ENCODE measurements around the gene KRTAP19-2.
"Not testable (repeated sequence)": the region's sequence is repeated elsewhere in the genome, so short reads cannot be mapped to it uniquely, and the experiment has no call there.

KRTAP19-2 gene

GRCh38 chr21:30487336-30487735, at the start of gene KRTAP19-2:
KRTAP19-2 (minus strand) TSS chr21:30487436; CDS start chr21:30487348, 88 bp downstream.
- no peak for DNase-seq
- in situ Hi-C loops (cut with MboI; ENCODE audit: low pct_unique_long_range_greater_than_20kb, low sequenced_read_pairs), result no loop called here

GRCh38 chr21:30518876-30519275, 31.6 kb upstream of the KRTAP19-2 start:
- in situ Hi-C loops (cut with MboI; ENCODE audit: low pct_unique_long_range_greater_than_20kb, low sequenced_read_pairs), result no loop called here
- DNase-seq, result no peak

GRCh38 chr21:30515681-30516080, 28.4 kb upstream of the KRTAP19-2 start:
- DNase-seq, result no peak
- in situ Hi-C loops (cut with MboI; ENCODE audit: low pct_unique_long_range_greater_than_20kb, low sequenced_read_pairs), result no loop called here

GRCh38 chr21:30505621-30506205, 18.5 kb upstream of the KRTAP19-2 start:
- DNase-seq; in situ Hi-C loops (cut with MboI; ENCODE audit: low pct_unique_long_range_greater_than_20kb, low sequenced_read_pairs): not testable (repeated sequence)

- in situ Hi-C loops (cut with MboI; ENCODE audit: low pct_unique_long_range_greater_than_20kb, low sequenced_read_pairs), result no loop called here
- DNase-seq, result no peak
Measured at GRCh38 chr21:30502041-30502440, 14.8 kb upstream of the KRTAP19-2 start, which contains the start of gene KRTAP19-5. KRTAP19-5 (minus strand) TSS chr21:30502141; CDS start chr21:30502090, 51 bp downstream.

- in situ Hi-C loops (cut with MboI; ENCODE audit: low pct_unique_long_range_greater_than_20kb, low sequenced_read_pairs), result no loop called here
- no peak for DNase-seq
Measured at GRCh38 chr21:30497065-30497464, 9.8 kb upstream of the KRTAP19-2 start, which contains the start of gene KRTAP19-4. KRTAP19-4 (minus strand) TSS chr21:30497165; CDS start chr21:30497110, 55 bp downstream.

- in situ Hi-C loops (cut with MboI; ENCODE audit: low pct_unique_long_range_greater_than_20kb, low sequenced_read_pairs), result no loop called here
- DNase-seq, result no peak
Measured at GRCh38 chr21:30491963-30492428, 4.8 kb upstream of the KRTAP19-2 start, which contains the start of gene KRTAP19-3. KRTAP19-3 (minus strand) TSS chr21:30492013; CDS start chr21:30491957, 56 bp downstream.

- DNase-seq, result no peak
- in situ Hi-C loops (cut with MboI; ENCODE audit: low pct_unique_long_range_greater_than_20kb, low sequenced_read_pairs), result no loop called here
Measured at GRCh38 chr21:30486180-30486579, 1.1 kb downstream of the KRTAP19-2 start.

GRCh38 chr21:30482130-30482529, 5.1 kb downstream of the KRTAP19-2 start:
- no peak for DNase-seq
- in situ Hi-C loops (cut with MboI; ENCODE audit: low pct_unique_long_range_greater_than_20kb, low sequenced_read_pairs), result no loop called here

GRCh38 chr21:30480145-30480544, 7.1 kb downstream of the KRTAP19-2 start, which contains the start of gene KRTAP19-1:
KRTAP19-1 (minus strand) TSS chr21:30480367; CDS start chr21:30480317, 50 bp downstream.
- no peak for DNase-seq
- in situ Hi-C loops (cut with MboI; ENCODE audit: low pct_unique_long_range_greater_than_20kb, low sequenced_read_pairs), result no loop called here

- no peak for DNase-seq
- in situ Hi-C loops (cut with MboI; ENCODE audit: low pct_unique_long_range_greater_than_20kb, low sequenced_read_pairs), result no loop called here
Measured at GRCh38 chr21:30479259-30479658, 8.0 kb downstream of the KRTAP19-2 start.

GRCh38 chr21:30478004-30478403, 9.2 kb downstream of the KRTAP19-2 start:
- no peak for DNase-seq
- in situ Hi-C loops (cut with MboI; ENCODE audit: low pct_unique_long_range_greater_than_20kb, low sequenced_read_pairs), result no loop called here

- in situ Hi-C loops (cut with MboI; ENCODE audit: low pct_unique_long_range_greater_than_20kb, low sequenced_read_pairs), result no loop called here
Measured at GRCh38 chr21:30468900-30469714, 18.1 kb downstream of the KRTAP19-2 start.

GRCh38 chr21:30463713-30464112, 23.5 kb downstream of the KRTAP19-2 start:
- in situ Hi-C loops (cut with MboI; ENCODE audit: low pct_unique_long_range_greater_than_20kb, low sequenced_read_pairs), result no loop called here
- DNase-seq, result peak; percentile 6

More at GRCh38 chr21:30468900-30469714, 18.1 kb downstream of the KRTAP19-2 start:
- DNase-seq, result no peak

GRCh38 chr21:30448514-30448913, 38.7 kb downstream of the KRTAP19-2 start:
- DNase-seq, result no peak

GRCh38 chr21:30447056-30447455, 40.2 kb downstream of the KRTAP19-2 start:
- in situ Hi-C loops (cut with MboI; ENCODE audit: low pct_unique_long_range_greater_than_20kb, low sequenced_read_pairs), result no loop called here
- peak; percentile 9 for DNase-seq

More at GRCh38 chr21:30448514-30448913, 38.7 kb downstream of the KRTAP19-2 start:
- in situ Hi-C loops (cut with MboI; ENCODE audit: low pct_unique_long_range_greater_than_20kb, low sequenced_read_pairs), result no loop called here

GRCh38 chr21:30444204-30444603, 43.0 kb downstream of the KRTAP19-2 start:
- DNase-seq, result no peak
- in situ Hi-C loops (cut with MboI; ENCODE audit: low pct_unique_long_range_greater_than_20kb, low sequenced_read_pairs), result no loop called here

- in situ Hi-C loops (cut with MboI; ENCODE audit: low pct_unique_long_range_greater_than_20kb, low sequenced_read_pairs), result no loop called here
- no peak for DNase-seq
Measured at GRCh38 chr21:30443226-30443625, 44.0 kb downstream of the KRTAP19-2 start.

GRCh38 chr21:30439975-30440374, 47.3 kb downstream of the KRTAP19-2 start, which contains the start of gene KRTAP15-1:
KRTAP15-1 (plus strand) TSS chr21:30440275; CDS start chr21:30440328, 53 bp downstream.
- DNase-seq, result no peak
- in situ Hi-C loops (cut with MboI; ENCODE audit: low pct_unique_long_range_greater_than_20kb, low sequenced_read_pairs), result no loop called here

Data from KBM-7 (cell line).